ENCODE results near the gene ALKBH5.

- TF ChIP-seq CTCF (IDR thresholded peaks at IDR 0.05): no peak
- TF ChIP-seq POLR2A (IDR thresholded peaks at IDR 0.05): no peak
These were observed 70.6 kb downstream of the ALKBH5 start for GRCh38 chr17:18253947-18254821.
